Left lung (tissue), 10 donors: ENCODE results near the gene CIB2. TPM values are rescaled to one million over a fixed set of nuclear protein-coding genes. Genes with fewer than 3 reads are reported as not detected.

Source experiments
- ATAC-seq: fragments of 200-7000 bp; cut with Tn5 transposase; one replicate; pipeline ENCODE4 v1.9.1; 2020; ENCODE audit warnings: moderate library complexity
- DNase-seq, 4 donors: peaks; one replicate each; pipeline ENCODE4 v3.0.0-alpha.2; 2013 to 2020
- H3K27ac ChIP-seq, 2 donors: fragments of 200-600 bp; sonication (generic) in 1 of 2; one replicate each; pipeline versions ENCODE4 v1.5.0 to v1.8.0; 2020 to 2021
- H3K27me3 ChIP-seq, 2 donors: fragments of 200-600 bp; sonication (generic) in 1 of 2; one replicate each; pipeline versions ENCODE4 v1.5.0 to v1.8.0; 2020 to 2021
- H3K36me3 ChIP-seq, 2 donors: fragments of 200-600 bp; sonication (generic) in 1 of 2; one replicate each; pipeline versions ENCODE4 v1.5.0 to v1.8.0; 2020 to 2021
- H3K4me1 ChIP-seq, 2 donors: fragments of 200-600 bp; one replicate each; pipeline ENCODE4 v1.8.0; 2021
- H3K4me3 ChIP-seq, 2 donors: fragments of 200-600 bp; sonication (generic) in 1 of 2; one replicate each; pipeline versions ENCODE4 v1.5.0 to v1.8.0; 2020 to 2021; ENCODE audit warnings: mild to moderate bottlenecking in 1 of 2
- H3K9me3 ChIP-seq, 2 donors: fragments of 200-600 bp; sonication (generic) in 1 of 2; one replicate each; pipeline versions ENCODE4 v1.5.0 to v1.8.0; 2020 to 2021
- CTCF ChIP-seq, 2 donors: fragments of 200-600 bp; sonication (generic) in 1 of 2; IDR thresholded peaks; one replicate each; pipeline versions ENCODE4 v1.5.0 to v1.8.0; 2021; ENCODE audit warnings: antibody characterized with exemption in 2 of 2
- intact Hi-C, 2 donors: fragments of 100-400 bp; cut with DNase I; formaldehyde crosslinking; loops; one replicate each; pipeline versions ENCODE4 v1.11.2 to v1.14.2; 2022
- polyA plus RNA-seq, 6 donors: library from polyadenylated mRNA; unstranded; fragments of 120-200 nt; gene quantifications; one replicate each; pipeline ENCODE4 v1.2.1, GENCODE V29; 2013; ENCODE audit not compliant: insufficient read length in 6 of 6
- total RNA-seq, 2 donors: library from RNA; stranded (reverse); fragmentation: NEBNext Ultra II Directional; extraction: Animal tissue kit (Norgen Biotek cat#: 25700); gene quantifications; one replicate each; pipeline ENCODE4 v1.2.1, GENCODE V29; 2021
- donor health status: DM: no; HTN: yes; CAD: no.
- donor health status: DM: no; HTN: no; CAD: no.

Gene CIB2
- total and polyA plus RNA-seq, 8 donors, result 1.3 to 31.9 (median 23.2) TPM

DNA sequence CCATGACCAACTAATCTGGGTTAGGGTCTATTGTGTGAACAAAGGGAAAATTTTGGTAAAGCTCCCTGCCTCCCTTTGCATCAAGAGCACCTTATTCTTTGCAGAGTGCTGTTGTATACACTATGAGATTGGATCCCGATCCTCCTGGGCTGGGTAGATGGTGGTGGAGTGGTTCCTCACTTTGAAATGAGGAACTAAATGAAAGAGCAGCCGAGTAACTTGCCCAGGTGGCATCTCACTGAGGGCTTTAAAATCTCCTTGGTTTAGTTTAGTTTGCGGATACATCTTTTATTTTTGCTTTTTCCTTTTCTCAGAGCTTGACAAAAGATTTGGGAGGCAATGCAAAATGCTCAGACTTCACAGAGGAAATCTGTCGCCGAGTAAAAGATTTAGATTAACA lies 37.4 kb upstream of the CIB2 start:
- Histone ChIP-seq H3K4me3 (no peak overlapping the region), H3K27me3 (no peaks in the 10 kb centered on the region), H3K4me1 (peaks cover 0 to 3% of the 10 kb centered on the region in 2 donors), H3K27ac (no peak overlapping the region), H3K9me3 (no peaks in the 10 kb centered on the region), H3K36me3 (peaks cover 0 to 93% of the 10 kb centered on the region in 2 donors)
- TF ChIP-seq CTCF (IDR thresholded peaks at IDR 0.05), result no peak
- no peak for ATAC-seq
- DNase-seq, result no peak
- intact Hi-C loops, result no loop called here

- H3K4me3 ChIP-seq, result no peak overlapping the region
- H3K27me3 ChIP-seq, result no peaks in the 10 kb centered on the region
- ATAC-seq, result no peak
- DNase-seq, result no peak
- no peaks in the 10 kb centered on the region for H3K9me3 ChIP-seq
- H3K27ac ChIP-seq, result no peak overlapping the region
- no peak for TF ChIP-seq CTCF (IDR thresholded peaks at IDR 0.05)
- peaks cover 0 to 100% of the 10 kb centered on the region in 2 donors for H3K36me3 ChIP-seq
- no peaks in the 10 kb centered on the region for H3K4me1 ChIP-seq
- intact Hi-C loops, result no loop called here
Measured at GRCh38 chr15:78167227-78167888, 36.1 kb upstream of the CIB2 start.

- no peak for TF ChIP-seq CTCF (IDR thresholded peaks at IDR 0.05)
- Histone ChIP-seq H3K4me1 (no peaks in the 10 kb centered on the region), H3K27me3 (no peaks in the 10 kb centered on the region), H3K9me3 (no peaks in the 10 kb centered on the region), H3K4me3 (no peak overlapping the region), H3K27ac (no peak overlapping the region), H3K36me3 (peaks cover 0 to 100% of the 10 kb centered on the region in 2 donors)
- intact Hi-C loops, result no loop called here
- ATAC-seq (no peak), DNase-seq (no peak)
Measured at GRCh38 chr15:78164010-78164409, 32.8 kb upstream of the CIB2 start.

DNA sequence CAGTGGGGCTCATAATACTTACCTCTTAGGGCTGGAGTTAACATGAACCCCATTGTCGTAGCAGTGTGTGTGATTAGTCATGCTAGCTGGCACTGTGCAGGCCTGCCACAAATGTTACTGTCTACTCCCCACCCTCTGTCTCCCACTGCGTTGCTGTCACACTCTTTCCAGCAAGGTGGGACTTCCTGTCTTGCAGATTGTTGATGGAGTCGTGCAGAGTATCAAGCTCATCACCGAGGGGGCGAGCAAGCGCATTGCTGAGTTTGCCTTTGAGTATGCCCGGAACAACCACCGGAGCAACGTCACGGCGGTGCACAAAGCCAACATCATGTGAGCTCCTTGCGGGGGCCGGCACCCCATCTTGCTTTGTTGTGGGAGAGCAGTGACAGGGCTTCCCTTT lies 30.8 kb upstream of the CIB2 start:
- H3K9me3 ChIP-seq, result no peaks in the 10 kb centered on the region
- ATAC-seq (no peak), DNase-seq (no peak)
- no peak for TF ChIP-seq CTCF (IDR thresholded peaks at IDR 0.05)
- no peak overlapping the region for H3K27ac ChIP-seq
- no peak overlapping the region for H3K4me3 ChIP-seq
- intact Hi-C loops, result no loop called here
- H3K4me1 ChIP-seq, result no peaks in the 10 kb centered on the region
- no peaks in the 10 kb centered on the region for H3K27me3 ChIP-seq
- peaks cover 0 to 97% of the 10 kb centered on the region in 2 donors for H3K36me3 ChIP-seq

DNA sequence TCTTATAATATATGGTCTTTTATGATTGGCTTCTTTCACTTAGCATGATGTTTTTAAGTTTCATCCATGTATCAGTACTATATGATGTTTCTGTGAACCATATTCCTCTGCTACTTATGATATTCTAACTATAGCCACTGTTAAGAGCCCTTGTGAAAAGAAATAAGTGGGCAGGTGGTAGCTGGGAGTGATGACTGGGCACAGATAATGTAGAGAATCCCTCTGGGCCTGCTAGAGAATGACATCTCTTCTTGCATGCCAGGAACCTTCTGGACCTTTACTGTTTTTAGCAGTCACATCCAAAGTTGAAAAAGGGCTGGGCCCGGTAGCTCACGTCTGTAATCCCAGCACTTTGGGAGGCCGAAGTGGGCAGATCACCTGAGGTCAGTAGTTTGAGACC lies 28.1 kb upstream of the CIB2 start:
- ATAC-seq (no peak), DNase-seq (no peak)
- Histone ChIP-seq H3K9me3 (no peaks in the 10 kb centered on the region), H3K4me1 (peaks cover 12 to 18% of the 10 kb centered on the region in 2 donors), H3K27me3 (no peaks in the 10 kb centered on the region), H3K4me3 (no peak overlapping the region), H3K36me3 (peaks cover 0 to 77% of the 10 kb centered on the region in 2 donors), H3K27ac (no peak overlapping the region)
- no peak for TF ChIP-seq CTCF (IDR thresholded peaks at IDR 0.05)
- intact Hi-C loops, result no loop called here
